DMS 273 (cell line): ENCODE results near the gene MEIS3.
"Not testable (repeated sequence)": the region's sequence is repeated elsewhere in the genome, so short reads cannot be mapped to it uniquely, and the experiment has no call there.

Source experiments
- DNase-seq: peaks from one replicate; lab custom pipeline; 2025; ENCODE audit not compliant: unreplicated experiment; lab: John Stamatoyannopoulos, UW

Gene MEIS3

GRCh38 chr19:47388721-47389120 is 30.6 kb downstream of the MEIS3 start:
- DNase-seq, result not testable (repeated sequence)

GRCh38 chr19:47387623-47388022 is 31.7 kb downstream of the MEIS3 start:
- not testable (repeated sequence) for DNase-seq

DNA sequence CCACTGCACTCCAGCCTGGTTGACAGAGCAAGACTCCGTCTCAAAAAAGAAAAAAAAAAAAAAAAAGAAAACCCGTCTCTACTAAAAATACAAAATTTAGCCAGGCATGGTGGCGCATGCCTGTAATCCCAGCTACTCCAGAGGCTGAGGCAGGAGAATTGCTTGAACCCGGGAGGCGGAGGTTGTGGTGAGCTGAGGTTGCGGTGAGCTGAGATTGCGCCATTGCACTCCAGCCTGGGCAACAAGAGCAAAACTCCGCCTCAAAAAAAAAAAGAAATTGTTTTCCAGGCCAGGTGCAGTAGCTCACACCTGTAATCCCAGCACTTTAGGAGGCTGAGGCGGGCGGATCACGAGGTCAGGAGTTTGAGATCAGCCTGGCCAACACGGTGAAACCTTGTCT is 32.7 kb downstream of the MEIS3 start:
- DNase-seq, result not testable (repeated sequence)

GRCh38 chr19:47384533-47384932 is 34.8 kb downstream of the MEIS3 start:
- not testable (repeated sequence) for DNase-seq

DNA sequence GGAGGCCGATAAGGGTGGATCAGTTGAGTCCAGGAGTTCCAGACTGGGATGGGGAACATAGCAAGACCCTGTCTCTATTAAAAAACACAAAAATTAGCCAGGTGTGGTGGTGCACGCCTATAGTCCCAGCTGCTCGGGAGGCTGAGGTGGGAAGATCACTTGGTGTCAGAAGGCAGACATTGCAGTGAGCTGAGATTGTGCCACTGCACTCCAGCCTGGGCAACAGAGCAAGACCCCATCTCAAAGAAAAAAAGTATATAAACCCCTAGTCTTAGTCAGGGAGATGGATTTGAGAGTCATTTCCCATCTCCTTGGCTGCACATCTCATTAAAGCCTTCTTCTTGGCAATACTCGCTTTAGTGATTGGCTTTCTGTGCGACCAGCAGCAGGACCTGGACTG is 35.4 kb downstream of the MEIS3 start:
- not testable (repeated sequence) for DNase-seq

GRCh38 chr19:47381653-47382279 is 37.6 kb downstream of the MEIS3 start:
- DNase-seq, result no peak

DNA sequence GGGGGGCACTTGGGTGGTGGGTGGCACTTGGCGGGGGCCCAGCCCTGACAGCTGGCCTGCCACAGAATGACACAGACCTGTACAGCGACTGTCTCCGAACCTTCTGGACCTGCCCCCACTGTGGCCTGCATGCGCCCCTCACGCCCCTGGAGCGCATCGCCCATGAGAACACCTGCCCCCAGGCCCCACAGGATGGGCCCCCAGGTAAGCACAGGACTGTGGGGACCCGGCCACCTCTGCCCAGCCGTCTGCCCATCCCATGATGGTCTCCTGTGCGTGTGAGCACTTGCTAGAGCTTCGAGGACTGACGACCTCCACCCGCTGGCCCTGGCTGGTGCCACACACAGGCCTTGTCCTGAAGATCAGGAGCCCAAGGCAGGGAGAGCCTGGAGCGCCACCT is 38.2 kb downstream of the MEIS3 start:
- no peak for DNase-seq

- no peak for DNase-seq
Measured at GRCh38 chr19:47380559-47380958, 38.8 kb downstream of the MEIS3 start.

GRCh38 chr19:47379381-47379938 is 39.9 kb downstream of the MEIS3 start:
- peak; percentile 86 for DNase-seq

DNA sequence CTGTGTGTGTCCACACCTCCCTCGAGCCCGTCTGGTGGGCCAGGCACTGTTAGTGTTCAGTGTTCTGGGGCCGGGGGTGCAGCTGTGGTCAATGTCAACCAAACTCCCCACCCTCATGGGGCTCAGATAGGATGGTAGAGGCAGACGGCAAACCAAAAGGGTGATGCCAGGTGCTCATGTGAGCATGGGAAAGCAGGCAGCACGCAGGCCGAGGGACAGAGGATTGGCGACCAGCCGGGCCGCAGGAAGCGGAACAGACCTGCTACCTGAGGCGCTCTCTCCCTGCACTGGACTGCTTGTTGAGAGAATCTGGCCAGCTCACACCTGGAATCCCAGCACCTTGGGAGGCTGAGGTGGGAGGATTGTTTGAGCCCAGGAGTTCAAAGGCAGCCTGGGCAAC is 41.1 kb downstream of the MEIS3 start:
- DNase-seq, result no peak

DNA sequence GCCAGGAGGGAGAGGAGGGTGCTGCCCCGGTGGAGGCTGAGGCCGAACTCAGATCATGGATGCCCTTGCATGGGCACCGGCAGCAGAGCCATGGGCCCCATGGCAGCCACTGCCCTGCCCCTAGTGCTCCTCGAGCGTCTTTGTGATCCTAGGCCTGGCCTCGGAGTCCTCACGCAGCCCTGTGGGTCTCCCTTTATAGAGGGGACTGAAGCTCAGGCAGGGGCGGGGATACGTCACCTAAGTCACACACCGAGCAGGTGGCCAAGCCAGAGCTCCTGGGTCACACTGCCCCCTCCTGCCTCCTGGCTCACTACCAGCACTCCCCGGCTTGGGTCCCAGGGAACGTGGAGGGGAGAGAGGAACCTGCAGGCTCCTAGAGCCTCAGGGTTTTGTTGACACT is 41.5 kb downstream of the MEIS3 start:
- peak; percentile 32 for DNase-seq

DNA sequence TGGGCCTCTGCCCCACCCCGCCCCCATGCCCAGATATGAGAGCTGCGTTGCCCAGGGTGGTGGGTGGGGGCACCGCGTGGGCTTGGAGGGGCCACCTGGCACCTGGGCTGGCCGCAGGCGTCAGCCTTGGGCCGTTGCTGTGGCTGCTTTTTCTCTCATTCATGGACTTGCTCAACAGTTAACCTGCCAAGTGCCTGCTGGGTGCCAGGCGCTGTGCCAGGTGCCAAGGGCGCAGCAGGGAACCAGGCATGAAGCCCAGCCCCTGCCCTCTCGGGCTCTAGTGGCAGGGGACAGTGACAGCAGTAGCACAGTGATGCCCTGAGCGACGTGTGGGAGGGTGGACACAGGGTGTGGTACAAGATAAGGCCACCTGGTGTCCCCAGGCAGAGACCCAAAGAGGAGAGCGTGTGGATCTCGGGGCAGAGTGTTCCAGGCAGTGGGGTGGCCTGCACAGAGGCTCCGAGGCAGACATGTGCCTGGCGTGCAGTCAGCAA is 42.1 kb downstream of the MEIS3 start:
- DNase-seq, result peak; percentile 47

DNA sequence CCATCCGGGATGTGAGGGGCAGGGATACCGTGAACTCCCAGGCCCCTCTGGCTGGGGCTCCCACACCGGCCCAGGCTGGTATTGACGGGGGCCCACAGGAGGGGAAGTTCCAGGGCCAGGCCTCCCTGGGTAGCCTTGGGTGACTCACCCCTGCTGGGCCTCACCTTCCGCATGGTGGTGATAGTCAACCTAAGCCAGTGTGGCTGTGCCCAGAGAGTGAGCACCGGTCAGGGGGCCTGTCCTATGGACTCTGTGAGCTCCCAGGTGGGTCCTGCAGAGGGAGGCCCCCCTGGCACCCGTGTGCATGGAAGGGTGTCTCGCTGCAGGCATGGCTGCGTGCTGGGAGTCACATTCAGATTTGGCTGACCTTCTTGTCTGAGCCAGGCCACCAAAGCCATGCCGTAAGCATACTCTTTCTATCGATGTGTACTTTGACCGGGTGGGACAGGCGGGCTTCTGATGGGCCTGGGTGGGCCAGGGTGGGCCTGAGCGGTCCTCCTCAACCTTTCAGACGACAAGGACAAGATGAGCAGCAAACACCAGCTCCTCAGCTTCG is 42.7 kb downstream of the MEIS3 start:
- no peak for DNase-seq

- DNase-seq, result no peak
Measured at GRCh38 chr19:47375694-47376588, 43.4 kb downstream of the MEIS3 start.

DNA sequence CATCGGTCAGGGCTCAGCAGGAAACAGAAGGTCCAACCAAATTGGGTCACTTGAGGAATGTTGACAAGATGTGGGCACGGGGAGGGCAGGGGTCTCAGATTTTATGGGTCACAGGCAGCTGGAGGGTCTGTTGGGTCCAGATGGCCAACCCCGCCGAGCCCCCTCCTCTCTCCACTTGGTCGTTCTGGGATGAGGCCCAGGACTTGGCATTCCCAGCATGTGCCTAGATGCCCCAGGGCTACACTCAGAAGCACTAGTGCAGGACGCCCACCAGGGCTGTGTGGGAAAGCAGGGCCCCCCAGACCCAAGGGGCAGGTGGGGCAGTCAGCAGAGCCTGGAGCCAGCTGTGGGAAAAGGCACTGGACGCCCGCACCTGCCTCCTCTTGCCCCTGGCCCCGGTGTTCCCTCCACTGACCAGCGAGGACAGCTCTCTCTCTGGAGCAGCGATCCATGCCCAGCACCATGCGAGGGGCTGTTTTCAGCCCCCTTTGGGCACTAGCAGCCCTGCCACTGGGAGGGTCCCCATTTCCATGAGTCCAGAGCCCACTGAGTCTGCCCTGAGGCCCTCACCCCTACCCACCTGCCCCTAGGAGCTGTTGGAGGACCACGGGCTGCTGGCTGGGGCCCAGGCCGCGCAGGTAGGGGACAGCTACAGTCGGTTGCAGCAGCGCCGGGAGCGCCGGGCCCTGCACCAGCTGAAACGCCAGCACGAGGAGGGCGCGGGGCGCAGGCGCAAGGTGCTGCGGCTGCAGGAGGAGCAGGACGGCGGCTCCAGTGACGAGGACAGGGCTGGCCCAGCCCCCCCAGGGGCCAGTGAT is 44.2 kb downstream of the MEIS3 start:
- DNase-seq, result no peak

DNA sequence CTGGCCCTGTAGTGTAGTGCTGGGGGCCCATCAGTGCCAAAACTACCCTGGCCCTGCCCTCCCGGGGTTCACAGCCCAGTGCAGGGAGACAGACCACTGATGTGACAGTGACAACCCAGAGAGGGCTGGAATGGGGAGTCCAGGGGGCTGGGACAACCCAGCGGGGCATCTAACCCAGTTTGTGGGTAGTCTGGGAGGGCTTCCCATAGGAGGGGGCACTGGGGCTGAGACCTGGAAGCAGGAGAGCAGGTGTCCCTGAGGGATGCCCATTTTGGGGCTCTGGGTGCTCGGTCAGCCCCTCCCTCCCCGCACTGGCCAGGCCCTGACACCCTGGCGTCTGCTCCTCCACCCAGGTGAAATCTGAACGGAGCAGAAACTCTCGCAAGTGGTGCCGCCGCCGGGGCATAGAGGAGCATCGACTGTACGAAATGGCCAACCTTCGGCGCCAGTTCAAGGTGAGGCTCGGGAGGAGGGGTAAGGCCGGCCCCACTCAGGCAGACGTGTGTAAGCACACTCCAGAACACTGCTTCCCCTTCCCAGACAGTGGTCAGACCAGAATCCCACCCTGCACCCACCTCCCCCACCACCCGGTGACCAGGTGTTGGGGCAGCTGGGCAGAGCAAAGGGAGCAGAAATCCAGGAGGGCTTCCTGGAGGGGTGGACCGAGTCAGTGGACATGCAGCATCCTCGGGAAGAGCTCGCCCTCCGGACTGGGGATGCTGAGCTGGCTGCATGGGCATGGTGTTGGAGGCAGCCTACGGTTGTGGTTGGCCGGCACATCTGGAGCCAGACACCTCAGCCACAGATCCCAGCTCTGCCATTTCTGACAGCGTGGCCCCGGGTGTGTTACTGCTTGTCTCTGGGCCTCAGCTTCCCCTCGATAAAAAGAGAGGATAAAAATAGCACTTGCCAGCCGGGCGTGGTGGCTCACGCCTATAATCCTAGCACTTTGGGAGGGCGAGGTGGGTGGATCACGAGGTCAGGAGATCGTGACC is 45.8 kb downstream of the MEIS3 start:
- no peak for DNase-seq

DNA sequence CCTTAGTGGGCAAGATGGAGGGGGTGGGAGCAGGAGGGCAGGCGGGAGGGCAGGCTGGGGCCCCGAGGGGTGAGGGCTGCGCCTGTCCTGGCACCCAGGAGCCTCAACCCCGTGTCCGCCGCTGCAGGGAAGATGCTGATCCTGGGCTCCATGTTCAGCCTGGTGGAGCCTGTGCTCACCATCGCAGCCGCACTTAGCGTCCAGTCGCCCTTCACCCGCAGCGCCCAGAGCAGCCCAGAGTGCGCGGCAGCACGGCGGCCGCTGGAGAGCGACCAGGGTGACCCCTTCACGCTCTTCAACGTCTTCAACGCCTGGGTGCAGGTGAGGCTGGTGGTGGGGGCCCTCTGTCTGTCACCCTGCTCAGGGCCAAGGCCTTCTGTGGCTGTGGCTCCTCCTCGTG is 46.7 kb downstream of the MEIS3 start:
- no peak for DNase-seq

- no peak for DNase-seq
Measured at GRCh38 chr19:47371261-47371660, 48.1 kb downstream of the MEIS3 start.

- DNase-seq, result no peak
Measured at GRCh38 chr19:47370045-47370611, 49.2 kb downstream of the MEIS3 start.
